NB4 (cell line): ENCODE results near the gene PITRM1.

Source experiments
- CTCF ChIP-seq: IDR thresholded peaks from one replicate; pipeline ENCODE4 v1.5.1; 2012; ENCODE audit warnings: low read depth, low read length
- MYC ChIP-seq: IDR thresholded peaks from 2 replicates; pipeline ENCODE4 v1.6.1; 2011; ENCODE audit warnings: low read depth, low read length

GRCh38 chr10:3167611-3168330 lies 4.8 kb downstream of the PITRM1 start:
- TF ChIP-seq MYC (no peak), CTCF (no peak)
